HG03575 (cell line): ENCODE data around the gene RIPOR3.
A peak's percentile ranks its signal among the peaks of the same experiment; 100 is the strongest.

Experiments used
- ATAC-seq: cut with Tn5 transposase; IDR thresholded peaks from one replicate; pipeline ENCODE4 v1.9.1; 2021; ENCODE audit not compliant: unreplicated experiment, insufficient number of reproducible peaks, low FRiP score; ENCODE audit errors: extremely low read depth

RIPOR3 gene, protein sequence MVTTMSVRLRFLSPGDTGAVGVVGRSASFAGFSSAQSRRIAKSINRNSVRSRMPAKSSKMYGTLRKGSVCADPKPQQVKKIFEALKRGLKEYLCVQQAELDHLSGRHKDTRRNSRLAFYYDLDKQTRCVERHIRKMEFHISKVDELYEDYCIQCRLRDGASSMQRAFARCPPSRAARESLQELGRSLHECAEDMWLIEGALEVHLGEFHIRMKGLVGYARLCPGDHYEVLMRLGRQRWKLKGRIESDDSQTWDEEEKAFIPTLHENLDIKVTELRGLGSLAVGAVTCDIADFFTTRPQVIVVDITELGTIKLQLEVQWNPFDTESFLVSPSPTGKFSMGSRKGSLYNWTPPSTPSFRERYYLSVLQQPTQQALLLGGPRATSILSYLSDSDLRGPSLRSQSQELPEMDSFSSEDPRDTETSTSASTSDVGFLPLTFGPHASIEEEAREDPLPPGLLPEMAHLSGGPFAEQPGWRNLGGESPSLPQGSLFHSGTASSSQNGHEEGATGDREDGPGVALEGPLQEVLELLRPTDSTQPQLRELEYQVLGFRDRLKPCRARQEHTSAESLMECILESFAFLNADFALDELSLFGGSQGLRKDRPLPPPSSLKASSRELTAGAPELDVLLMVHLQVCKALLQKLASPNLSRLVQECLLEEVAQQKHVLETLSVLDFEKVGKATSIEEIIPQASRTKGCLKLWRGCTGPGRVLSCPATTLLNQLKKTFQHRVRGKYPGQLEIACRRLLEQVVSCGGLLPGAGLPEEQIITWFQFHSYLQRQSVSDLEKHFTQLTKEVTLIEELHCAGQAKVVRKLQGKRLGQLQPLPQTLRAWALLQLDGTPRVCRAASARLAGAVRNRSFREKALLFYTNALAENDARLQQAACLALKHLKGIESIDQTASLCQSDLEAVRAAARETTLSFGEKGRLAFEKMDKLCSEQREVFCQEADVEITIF

DNA sequence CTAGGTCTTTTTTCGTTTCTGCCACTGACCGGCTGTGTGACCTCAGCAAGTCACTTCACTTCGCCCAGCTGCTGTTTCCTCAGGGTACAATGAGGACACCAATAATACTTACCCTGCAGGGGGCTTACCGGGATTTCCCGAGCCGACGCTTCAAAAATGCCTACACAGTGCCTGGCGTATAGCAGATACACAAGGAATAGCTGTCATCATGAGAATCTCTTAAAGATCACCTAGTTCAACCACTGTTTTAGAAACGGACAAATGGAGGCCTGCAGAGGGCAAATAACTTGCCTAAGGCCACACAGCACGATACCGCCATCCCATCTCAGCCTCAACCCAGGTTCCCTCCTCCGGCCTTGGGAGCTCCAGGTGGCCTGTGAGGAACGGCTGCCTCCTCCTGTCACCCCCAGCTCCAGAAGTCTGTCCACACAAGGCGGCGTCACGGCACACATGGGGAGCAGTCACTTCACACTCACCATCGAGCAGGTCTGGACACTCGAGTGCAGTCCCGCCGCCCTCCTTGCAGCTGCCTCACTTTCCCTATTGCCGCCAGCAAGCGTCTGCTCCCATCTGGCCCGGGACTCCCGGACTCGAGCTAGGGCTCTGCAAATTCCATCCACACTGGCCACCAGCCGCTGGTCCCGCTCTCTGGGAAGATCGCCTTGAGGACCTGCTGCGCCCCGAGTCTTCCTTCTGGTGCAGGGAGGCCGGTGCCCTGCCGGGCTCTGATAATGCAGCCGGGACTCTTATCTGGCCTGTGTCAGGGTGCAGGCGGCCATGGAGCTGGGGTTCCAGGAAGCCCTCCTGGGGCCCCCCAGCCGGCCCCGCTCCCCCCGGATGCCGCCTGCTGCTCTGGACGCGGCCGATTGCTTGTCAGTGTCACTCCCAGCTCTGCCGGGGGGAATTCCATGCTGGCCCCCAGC, at the start of gene RIPOR3:
TSS of gene RIPOR3 (minus strand) at position 893 of the 923 bp plus-strand sequence. CDS start at position 479, 414 bp downstream.
- no peak for ATAC-seq

DNA sequence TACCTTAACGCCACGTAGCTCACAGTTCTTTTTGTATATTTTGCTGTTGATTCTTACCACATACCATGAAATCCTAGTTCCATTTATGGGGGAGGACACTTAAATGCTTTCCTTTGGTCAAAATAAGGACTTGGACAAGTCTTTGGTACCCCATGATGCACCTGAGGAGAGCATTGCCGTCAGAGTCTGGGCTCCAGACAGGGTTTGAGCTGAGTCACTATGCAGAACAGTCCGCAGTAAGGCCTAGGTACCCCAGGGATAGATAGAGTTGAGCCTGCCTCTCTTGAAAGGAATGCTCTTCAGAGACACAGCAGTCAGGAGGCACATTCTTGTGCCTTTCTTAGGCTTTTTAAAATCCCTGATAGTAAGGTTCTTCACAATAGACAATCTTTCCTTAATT, 46.0 kb upstream of the RIPOR3 start:
- ATAC-seq, result no peak

DNA sequence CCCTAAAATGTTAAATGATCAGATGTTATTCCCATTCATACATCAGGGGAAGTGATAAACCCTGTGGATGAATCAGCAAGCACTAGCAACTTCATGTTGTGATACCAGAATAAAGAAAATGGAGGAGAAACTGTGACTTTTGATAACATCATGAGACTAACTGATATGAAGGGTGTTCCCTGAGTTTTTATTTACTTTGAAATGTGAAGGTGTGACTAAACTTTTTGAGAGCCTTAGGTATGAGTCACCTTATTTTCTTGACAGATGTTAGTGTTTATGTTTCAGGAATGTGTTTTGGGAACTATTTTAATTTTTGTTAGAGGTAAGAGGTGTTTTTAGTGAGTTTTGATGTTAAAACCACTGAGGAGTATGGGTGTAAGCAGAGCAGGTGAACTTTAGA, 44.5 kb upstream of the RIPOR3 start:
- no peak for ATAC-seq

DNA sequence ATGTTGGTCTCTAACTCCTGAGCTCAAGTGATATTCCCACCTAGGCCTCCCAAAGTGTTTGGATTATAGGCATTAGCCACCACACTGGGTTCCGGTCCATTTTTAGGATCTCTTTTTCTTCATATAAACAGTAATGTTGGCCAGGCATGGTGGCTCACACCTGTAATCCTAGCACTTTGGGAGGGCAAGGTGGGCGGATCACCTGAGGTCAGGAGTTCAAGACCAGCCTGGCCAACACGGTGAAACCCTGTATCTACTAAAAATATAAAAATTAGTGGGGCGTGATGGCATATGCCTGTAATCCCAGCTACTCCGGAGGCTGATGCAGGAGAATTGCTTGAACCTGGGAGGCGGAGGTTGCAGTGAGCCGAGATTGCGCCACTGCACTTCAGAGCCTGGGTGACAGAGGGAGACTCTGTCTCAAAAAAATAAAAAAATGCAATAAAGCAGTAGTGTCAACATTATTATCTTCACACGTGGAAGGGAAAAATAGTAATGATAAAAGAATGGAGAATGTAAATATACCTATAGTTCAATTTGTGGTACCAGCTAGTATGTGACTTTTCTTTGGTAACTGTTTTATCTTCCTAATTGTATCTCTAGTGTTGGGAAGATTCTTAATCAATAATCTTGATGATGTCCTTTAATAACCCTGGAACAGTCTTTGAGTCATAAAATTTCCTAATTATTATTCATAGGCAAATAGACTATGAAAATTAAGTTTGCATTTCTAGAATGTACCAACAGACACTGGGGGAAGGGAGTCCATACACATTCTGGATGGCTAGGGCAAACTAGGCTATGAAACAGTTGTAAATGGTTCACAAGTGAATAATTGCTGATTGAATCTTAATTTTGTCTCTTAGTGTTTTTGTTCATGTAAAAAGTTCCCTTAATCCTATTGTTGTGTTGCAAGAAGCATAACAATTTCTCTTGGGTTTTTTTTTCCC, 43.7 kb upstream of the RIPOR3 start:
- ATAC-seq, result no peak

DNA sequence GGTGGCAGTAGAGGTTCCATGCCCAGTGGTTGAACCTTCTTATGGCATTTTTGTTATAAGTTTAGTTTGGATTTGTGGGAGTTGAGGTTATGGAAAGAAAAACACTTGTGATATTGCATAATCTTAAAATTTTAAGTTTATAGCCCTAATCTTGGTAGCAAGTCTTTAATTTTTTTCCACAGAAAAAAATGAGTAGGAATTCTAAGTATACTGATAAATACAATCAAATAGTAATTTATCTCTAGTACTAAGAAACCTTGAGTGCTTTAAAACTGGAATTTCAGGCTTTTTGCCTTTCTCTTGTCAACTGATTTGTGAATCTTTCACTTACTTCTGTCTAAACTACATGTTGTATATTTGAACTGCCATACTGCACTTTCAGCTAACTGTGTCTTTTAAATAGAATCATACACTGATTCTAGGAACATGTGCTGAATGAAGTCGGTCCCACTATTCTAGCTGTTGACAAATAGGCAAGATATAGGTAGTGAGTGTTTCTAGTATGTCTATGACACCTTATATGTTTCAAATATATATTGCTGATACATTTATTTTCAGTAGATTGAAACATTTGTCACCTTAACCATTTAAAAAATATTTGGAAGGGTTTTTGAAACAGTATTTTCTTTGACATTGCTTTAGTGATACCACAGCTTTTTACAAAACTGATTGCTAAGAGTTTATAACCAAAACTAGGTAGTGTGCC, 42.5 kb upstream of the RIPOR3 start:
- ATAC-seq, result no peak

DNA sequence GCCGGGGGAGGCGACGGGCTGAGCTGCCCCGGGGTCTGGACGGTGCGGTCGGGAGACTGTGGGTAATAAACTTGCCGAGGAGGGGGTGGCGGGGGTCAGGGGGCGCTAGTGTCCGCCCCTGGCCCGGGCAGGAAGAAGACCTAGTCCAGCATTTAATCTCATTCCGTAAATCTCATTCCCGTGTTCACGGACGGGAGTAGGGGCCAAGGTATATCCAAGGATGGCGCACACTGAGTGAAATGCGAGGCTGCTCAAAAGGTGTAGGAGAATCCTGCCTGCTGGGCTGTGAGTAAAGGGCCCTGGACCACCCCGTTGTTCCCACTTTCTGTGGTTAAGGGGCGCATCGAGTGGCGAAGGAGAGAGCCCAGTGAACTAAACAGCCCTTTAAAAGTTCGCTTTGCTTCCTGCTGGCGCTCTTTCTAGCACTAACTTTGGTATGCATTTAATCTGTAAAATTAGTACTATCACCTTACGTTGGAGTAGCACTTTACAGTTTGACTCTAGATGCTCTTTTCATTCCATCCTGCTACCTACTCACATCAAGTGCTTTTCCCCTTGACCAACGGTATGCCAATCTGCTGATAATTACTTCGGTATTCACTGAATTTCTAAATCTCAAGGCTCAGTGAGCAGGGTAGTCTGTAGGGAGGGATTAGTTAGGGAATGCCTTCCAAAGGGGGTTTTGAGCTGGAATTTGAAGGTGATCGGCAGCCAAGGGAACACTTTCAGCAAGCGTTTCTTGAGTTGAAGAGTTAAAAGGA, 40.8 kb upstream of the RIPOR3 start:
- no peak for ATAC-seq

DNA sequence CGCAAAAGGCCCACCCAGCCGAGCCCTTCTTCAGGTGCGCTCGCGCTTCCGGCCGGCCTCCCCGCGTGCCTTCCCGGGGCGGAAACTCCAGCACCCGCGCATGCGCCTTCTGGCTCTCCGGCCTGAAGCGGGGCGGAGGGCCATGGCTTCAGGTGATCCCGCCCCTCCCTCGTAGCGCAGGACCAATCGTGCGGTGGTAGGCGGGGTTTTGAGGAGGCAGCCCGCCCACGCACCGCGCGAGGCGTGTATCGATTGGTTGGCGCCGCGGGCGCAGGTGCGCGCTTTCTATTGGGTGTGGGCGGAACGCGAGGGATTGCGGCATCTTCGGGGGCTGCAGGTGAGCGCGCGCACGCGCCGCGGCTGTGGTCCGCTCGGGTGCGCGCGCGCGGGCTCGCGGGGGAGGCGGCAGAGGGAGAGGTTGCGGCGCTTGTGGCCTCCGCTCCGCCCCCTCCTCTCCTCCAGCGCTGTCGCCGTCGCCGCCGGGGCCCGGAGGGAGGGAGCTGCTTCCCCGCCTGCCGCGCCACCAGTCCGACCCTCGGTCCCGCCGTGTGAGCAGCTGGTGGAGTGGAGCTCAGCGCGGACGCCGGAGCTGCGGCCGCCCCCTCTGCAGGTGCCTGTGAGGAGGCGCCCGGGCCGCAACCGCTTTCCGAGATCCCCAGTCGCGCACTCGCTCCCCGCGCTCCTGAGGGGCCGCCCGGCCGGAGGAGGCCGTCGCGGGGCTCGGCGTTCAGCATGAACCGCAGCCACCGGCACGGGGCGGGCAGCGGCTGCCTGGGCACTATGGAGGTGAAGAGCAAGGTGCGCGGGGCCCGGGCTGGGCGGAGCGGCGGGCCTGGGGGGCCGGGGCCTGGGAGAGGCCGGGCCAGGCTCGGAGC, 40.0 kb upstream of the RIPOR3 start, which contains the start of gene PARD6B:
TSS of gene PARD6B (plus strand) at position 526 of the 875 bp plus-strand sequence. CDS start at position 733, 207 bp downstream.
- peak; percentile 24 for ATAC-seq

DNA sequence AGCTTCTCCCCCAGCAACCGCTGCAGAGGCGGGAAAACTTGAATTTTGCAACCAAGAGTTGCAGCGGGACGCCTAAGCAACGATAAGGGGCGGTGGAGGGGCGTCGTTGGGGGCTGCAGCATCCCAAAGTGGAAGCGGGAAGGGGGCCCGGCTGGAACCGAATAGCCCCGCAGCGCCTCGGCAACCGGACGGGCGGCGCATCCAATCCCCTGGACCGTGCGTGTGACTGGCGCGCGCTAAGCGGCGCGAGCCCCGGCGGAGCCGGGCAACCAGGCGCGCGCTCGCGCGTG, 39.4 kb upstream of the RIPOR3 start:
- ATAC-seq, result no peak

DNA sequence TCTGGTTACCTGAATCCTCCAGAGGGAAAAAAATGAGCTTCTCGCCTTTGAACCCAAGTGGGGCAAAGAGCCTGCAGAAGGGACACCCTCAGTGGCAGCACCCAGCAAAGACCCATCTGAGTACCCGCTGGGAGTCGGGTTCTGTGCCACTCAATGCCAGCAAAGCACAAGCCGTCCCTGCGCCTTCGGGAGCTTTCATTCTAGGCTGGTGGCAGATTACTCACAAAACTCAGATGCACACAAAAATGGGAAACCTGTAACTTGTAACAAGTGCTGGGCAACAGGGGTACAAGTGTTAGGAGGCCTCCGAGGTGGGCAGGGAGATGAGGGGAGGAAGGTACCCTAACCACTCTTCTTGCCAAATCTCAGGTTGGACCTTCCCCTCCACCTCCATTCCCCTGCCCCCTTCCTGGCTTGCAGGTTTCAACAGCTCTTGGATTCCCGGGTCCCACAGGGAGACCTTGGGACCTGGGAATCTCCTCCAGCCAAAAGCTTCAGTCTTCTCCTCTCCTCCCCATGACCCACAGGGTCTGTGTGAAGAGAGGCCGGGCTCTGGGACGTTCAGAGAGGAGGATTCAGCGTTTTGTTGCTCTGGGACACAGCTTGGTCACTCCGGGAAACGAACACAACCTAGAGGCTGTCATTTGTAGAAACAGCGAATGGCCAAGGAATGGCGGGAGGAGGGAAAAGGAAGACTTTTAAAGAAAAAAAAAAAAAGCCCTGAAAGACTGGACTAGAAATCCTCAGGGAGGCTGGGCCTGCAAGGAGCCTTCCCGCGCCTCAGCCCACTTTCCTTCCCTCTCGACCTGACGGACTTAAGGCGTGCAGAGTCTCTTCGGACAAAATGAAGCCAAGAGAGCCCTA, 38.8 kb upstream of the RIPOR3 start:
- ATAC-seq, result no peak

DNA sequence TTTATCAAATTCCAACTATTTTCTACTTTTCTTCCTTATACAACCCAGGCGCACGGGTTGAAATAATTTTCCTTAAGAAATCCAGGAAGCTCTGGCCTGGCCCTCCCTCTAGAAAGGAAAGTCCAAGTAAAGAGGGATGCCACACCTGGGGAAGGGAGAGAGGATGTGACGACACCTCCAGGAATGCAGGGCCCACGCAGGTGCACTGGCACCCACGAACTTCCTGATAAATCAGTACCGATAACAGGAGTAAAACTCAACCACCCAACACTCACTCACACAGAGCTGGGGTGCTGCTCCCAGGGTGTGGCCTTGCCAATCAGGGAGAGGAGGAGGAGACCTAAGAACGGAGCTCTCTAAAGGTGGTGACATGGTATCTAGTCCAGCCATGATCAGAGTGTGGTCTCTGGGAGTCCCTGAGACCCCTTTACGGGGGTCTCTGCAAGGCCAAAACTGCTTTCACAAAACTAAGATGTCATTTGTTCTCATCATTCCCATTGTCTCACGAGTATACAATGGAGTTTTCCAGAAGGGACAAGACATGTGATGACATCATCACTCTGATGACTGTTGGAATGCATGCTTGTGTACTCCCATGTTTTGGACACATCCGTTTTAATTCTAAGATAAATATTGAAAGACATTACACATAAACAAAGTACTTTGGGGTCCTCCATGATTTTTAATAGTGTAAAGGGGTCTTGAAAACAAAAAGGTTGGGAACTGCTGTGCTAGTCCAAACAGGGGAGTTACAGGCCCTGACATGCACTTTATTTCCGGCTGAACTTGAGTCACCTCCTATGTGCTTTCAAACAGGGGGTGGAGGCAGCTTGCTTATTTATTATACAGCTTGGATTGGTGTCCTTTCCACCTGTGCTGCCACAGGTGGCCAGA, 37.9 kb upstream of the RIPOR3 start:
- no peak for ATAC-seq

DNA sequence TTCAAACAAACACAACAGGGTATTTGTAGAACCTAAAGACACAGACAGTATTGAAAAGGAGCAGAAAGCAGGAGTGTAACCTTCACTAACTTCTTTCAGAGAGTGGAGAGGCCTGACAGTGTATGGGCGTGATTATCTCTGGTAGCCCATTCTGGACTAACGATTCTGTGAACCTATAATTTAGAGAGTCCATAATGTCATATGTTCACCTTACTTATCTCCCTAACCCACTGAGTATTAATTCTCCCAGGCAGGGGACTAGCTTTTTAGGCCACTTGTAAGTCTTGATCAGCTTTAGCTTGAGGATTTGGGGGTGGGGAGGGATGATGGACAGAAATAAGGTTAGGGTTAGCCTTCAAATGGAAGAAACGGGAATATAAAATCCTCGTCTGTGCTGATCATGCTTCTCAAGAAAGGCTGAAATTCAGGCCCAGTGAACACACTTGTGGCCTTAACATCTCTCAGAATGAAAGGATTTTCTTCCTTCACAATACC, 37.2 kb upstream of the RIPOR3 start:
- ATAC-seq, result no peak

DNA sequence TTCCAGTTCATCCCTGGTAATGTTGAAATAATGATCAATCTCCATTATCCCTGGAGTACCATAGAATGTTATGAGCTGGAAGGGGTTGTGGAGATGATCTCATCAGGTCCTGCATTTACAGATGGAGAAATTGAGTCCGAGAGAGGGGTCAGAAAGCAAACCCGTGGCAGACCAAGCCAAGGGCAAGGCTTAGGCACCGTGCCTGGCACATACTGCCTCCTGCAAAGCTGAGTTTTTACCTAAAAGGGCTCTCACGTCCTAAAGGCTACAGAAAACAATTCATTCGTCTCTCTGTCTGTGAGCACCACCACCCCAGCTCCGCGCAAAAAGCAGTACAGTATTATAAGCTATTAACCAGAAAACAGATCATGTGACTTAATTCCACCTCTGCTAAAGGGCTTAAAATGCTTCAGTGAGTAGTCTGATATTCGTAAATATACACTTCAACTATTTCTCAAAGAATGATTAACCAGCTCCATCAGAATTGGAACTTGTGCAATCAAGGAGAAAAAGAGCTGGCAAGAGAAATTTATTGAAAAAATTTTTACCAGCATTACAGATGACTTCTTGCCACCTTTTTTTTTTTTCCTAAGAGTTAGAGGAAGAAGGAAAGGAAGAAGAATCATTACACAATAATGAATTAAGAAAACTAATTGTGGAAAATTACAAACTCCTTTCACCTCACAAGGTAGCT, 36.6 kb upstream of the RIPOR3 start:
- ATAC-seq, result no peak

DNA sequence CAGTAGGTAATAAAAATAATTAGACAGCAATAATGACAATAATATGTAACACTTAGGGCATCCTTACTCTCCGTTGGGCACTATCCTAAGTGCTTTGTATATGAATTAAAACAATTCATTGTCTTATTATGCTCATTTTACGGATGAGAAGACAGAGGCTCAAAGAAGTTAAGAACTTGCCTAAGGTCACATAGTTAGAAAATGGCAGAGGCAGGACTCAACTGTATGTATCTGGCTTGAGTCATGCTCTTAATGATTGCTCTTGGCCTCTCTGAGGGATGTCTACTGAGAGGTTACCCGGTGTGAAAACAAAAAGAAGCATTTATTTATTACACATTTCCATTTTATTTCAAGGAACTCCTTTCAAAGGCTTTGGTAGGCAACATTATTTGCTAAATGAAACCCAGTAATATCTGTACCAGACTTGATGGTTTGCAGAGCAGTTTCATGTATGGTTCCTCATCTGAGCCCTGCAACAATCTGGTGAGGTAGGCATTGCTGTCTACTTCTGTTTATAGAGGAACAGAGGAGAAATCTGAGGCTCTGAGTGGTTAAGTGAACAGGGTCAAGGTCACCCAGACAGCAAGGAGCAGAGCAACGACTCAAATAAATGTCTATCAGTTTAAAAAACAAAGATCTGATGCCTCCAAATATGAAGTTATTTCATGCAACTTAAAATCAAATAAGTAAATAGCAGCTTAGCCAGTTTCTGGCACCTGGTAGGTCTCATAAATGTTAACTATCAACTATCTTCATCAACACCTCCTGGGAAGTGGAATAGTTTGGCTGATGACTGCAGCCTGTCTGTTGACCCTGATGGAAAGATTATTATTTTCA, 35.8 kb upstream of the RIPOR3 start:
- no peak for ATAC-seq
